Tibial nerve (tissue), 3 donors: ENCODE measurements around the gene PRUNE2.

ENCODE experiments used
- CTCF ChIP-seq, 5 experiments: fragments of 200-600 bp in 3 of 5; fragments of 450-650 bp in 2 of 5; sonication (generic) in 3 of 5; IDR thresholded peaks; one replicate each; pipeline ENCODE4 v1.5.1; 2016 to 2019; ENCODE audit warnings: antibody characterized with exemption in 5 of 5, mild to moderate bottlenecking in 3 of 5, moderate library complexity in 2 of 5
- POLR2A ChIP-seq, 2 donors: fragments of 450-650 bp; IDR thresholded peaks; one replicate each; pipeline ENCODE4 v1.6.1; 2017; ENCODE audit warnings: antibody characterized with exemption in 2 of 2, mild to moderate bottlenecking in 2 of 2, moderate library complexity in 2 of 2

GRCh38 chr9:76855015-76855414 is 50.9 kb downstream of the PRUNE2 start:
- TF ChIP-seq POLR2A (IDR thresholded peaks at IDR 0.05) (no peak), CTCF (IDR thresholded peaks at IDR 0.05) (no peak)
